Right lobe of liver (tissue), 4 donors: Measurements from ENCODE around the gene MLANA.

Source experiments
- CTCF ChIP-seq, 4 donors: fragments of 200-600 bp in 3 of 4; fragments of 450-650 bp in 1 of 4; IDR thresholded peaks; one replicate each; pipeline versions ENCODE4 v1.5.1 to v1.8.0; 2016 to 2022; ENCODE audit warnings: antibody characterized with exemption in 4 of 4, mild to moderate bottlenecking in 2 of 4
- POLR2A ChIP-seq: fragments of 450-650 bp; IDR thresholded peaks from one replicate; pipeline ENCODE4 v1.6.1; 2017; ENCODE audit warnings: antibody characterized with exemption, mild to moderate bottlenecking
- donor health status: DM: no; HTN: no; CAD: no.
- donor health status: DM: no; HTN: no; CAD: no.
- donor health status: DM: no; HTN: yes; CAD: no.

GRCh38 chr9:5854063-5854790 is 36.5 kb upstream of the MLANA start:
- TF ChIP-seq POLR2A (no peak), CTCF (IDR thresholded peaks at IDR 0.05) (no peak)
